WTC11 (cell line): Measurements from ENCODE around the gene RAB18. TPM values are rescaled to one million over a fixed set of nuclear protein-coding genes. Genes with fewer than 3 reads are reported as not detected.

Source experiments
- ATAC-seq: fragments of 200-7000 bp; cut with Tn5 transposase; 2 replicates; pipeline ENCODE4 v1.10.0; 2021; ENCODE audit warnings: mild to moderate bottlenecking, moderate library complexity
- CTCF ChIA-PET: fragments of 300-600 bp; sonication (Branson Sonifier 250); formaldehyde crosslinking; loops from one replicate; lab custom pipeline; 2021; ENCODE audit warnings: antibody characterized with exemption; lab: Charles Lee
- POLR2A ChIA-PET: fragments of 350-600 bp; sonication (Branson Sonifier 250); formaldehyde crosslinking; loops from one replicate; lab custom pipeline; 2021; ENCODE audit warnings: antibody characterized with exemption; lab: Charles Lee
- DNase-seq: peaks from one replicate; pipeline ENCODE4 v3.0.0; 2021; ENCODE audit warnings: low spot score
- H3K27ac Mint-ChIP-seq: 2 replicates; pipeline ENCODE4 v1.8.0; 2021; ENCODE audit warnings: mixed read lengths
- H3K27me3 Mint-ChIP-seq: 2 replicates; pipeline ENCODE4 v1.8.0; 2021; ENCODE audit warnings: low read depth, mild to moderate bottlenecking, moderate library complexity, mixed read lengths
- H3K36me3 Mint-ChIP-seq: 2 replicates; pipeline ENCODE4 v1.8.0; 2021; ENCODE audit warnings: mixed read lengths
- H3K4me1 Mint-ChIP-seq: 2 replicates; pipeline ENCODE4 v1.8.0; 2022; ENCODE audit warnings: mixed read lengths
- H3K4me3 Mint-ChIP-seq: 2 replicates; pipeline ENCODE4 v1.8.0; 2021; ENCODE audit warnings: mild to moderate bottlenecking, moderate library complexity, mixed read lengths
- H3K9me3 Mint-ChIP-seq: 2 replicates; pipeline ENCODE4 v1.8.0; 2021; ENCODE audit warnings: mixed read lengths
- ARID4B ChIP-seq: sonication (generic); formaldehyde crosslinking; IDR thresholded peaks from 2 replicates; pipeline ENCODE4 v1.8.0; 2023; ENCODE audit warnings: missing genetic modification reagents, mild to moderate bottlenecking, borderline replicate concordance
- ATF1 ChIP-seq: sonication (generic); formaldehyde crosslinking; IDR thresholded peaks from 2 replicates; pipeline ENCODE4 v1.8.1; 2023; ENCODE audit warnings: mild to moderate bottlenecking, moderate library complexity, missing genetic modification reagents
- ATF3 ChIP-seq: sonication (generic); formaldehyde crosslinking; conservative IDR thresholded peaks from 2 replicates; pipeline ENCODE4 v1.8.1; 2022; ENCODE audit warnings: mild to moderate bottlenecking, missing genetic modification reagents
- CBFB ChIP-seq: sonication (generic); formaldehyde crosslinking; IDR thresholded peaks from 2 replicates; pipeline ENCODE4 v1.8.1; 2022; ENCODE audit warnings: mild to moderate bottlenecking, low read depth, missing genetic modification reagents
- CTCF ChIP-seq: fragments of 200-600 bp; IDR thresholded peaks from 2 replicates; pipeline ENCODE4 v1.8.0; 2022; ENCODE audit warnings: antibody characterized with exemption
- E2F5 ChIP-seq: sonication (generic); formaldehyde crosslinking; IDR thresholded peaks from 2 replicates; pipeline ENCODE4 v1.8.1; 2022; ENCODE audit warnings: mild to moderate bottlenecking, moderate library complexity, missing genetic modification reagents
- ELF4 ChIP-seq: sonication (generic); formaldehyde crosslinking; IDR thresholded peaks from 2 replicates; pipeline ENCODE4 v1.8.1; 2022; ENCODE audit warnings: low read depth, mild to moderate bottlenecking, moderate library complexity, missing genetic modification reagents
- GRHL2 ChIP-seq: fragments of 250-450 bp; sonication (Bioruptor Pico); IDR thresholded peaks from 2 replicates; pipeline ENCODE4 v1.8.0; 2022; ENCODE audit warnings: mild to moderate bottlenecking, moderate library complexity; ENCODE audit not compliant: insufficient replicate concordance, severe bottlenecking
- IRF2 ChIP-seq: sonication (generic); formaldehyde crosslinking; IDR thresholded peaks from 2 replicates; pipeline ENCODE4 v1.8.0; 2022; ENCODE audit warnings: low read depth, missing genetic modification reagents, borderline replicate concordance
- MAX ChIP-seq: sonication (generic); formaldehyde crosslinking; IDR thresholded peaks from 2 replicates; pipeline ENCODE4 v1.8.0; 2022; ENCODE audit warnings: mild to moderate bottlenecking, missing genetic modification reagents
- MXD4 ChIP-seq: fragments of 250-450 bp; sonication (Bioruptor Pico); IDR thresholded peaks from 2 replicates; pipeline ENCODE4 v1.8.0; 2021; ENCODE audit warnings: mild to moderate bottlenecking, moderate library complexity, borderline replicate concordance
- MYBL2 ChIP-seq: sonication (generic); formaldehyde crosslinking; IDR thresholded peaks from 2 replicates; pipeline ENCODE4 v1.8.1; 2023; ENCODE audit warnings: mild to moderate bottlenecking, moderate library complexity, missing genetic modification reagents
- NFATC4 ChIP-seq: fragments of 250-450 bp; sonication (Bioruptor Pico); IDR thresholded peaks from 2 replicates; pipeline ENCODE4 v1.9.0; 2021; ENCODE audit warnings: mild to moderate bottlenecking
- NFE2L1 ChIP-seq: sonication (generic); formaldehyde crosslinking; IDR thresholded peaks from 2 replicates; pipeline ENCODE4 v1.8.1; 2023; ENCODE audit warnings: missing genetic modification reagents
- NFYB ChIP-seq: sonication (generic); formaldehyde crosslinking; conservative IDR thresholded peaks from 2 replicates; pipeline ENCODE4 v1.8.0; 2022; ENCODE audit warnings: low read depth, missing genetic modification reagents
- RORB ChIP-seq: fragments of 250-450 bp; sonication (Bioruptor Pico); IDR thresholded peaks from 2 replicates; pipeline ENCODE4 v1.9.0; 2021; ENCODE audit warnings: mild to moderate bottlenecking
- SOX15 ChIP-seq: fragments of 250-450 bp; sonication (Bioruptor Pico); IDR thresholded peaks from 2 replicates; pipeline ENCODE4 v1.9.0; 2021; ENCODE audit warnings: mild to moderate bottlenecking
- TP53 ChIP-seq: sonication (generic); formaldehyde crosslinking; IDR thresholded peaks from 2 replicates; pipeline ENCODE4 v1.8.1; 2023; ENCODE audit warnings: mild to moderate bottlenecking, missing genetic modification reagents
- ZBTB21 ChIP-seq: sonication (generic); formaldehyde crosslinking; IDR thresholded peaks from 2 replicates; pipeline ENCODE4 v1.8.1; 2023; ENCODE audit warnings: mild to moderate bottlenecking, missing genetic modification reagents, borderline replicate concordance
- ZNF281 ChIP-seq: sonication (generic); formaldehyde crosslinking; IDR thresholded peaks from 2 replicates; pipeline ENCODE4 v1.8.0; 2023; ENCODE audit warnings: mild to moderate bottlenecking, missing genetic modification reagents
- total RNA-seq: library from RNA; stranded (reverse); gene quantifications from 3 replicates; pipeline ENCODE4 v1.2.3, GENCODE V29; 2021

RAB18 gene
- total RNA-seq, 1 experiment from 2014 or later: 71.4 TPM

GRCh38 chr10:27547482-27547881 is 43.4 kb downstream of the RAB18 start:
- no peak for TF ChIP-seq CBFB
- TF ChIP-seq ATF3 (CRISPR knock-in tag): no peak
- no peak for TF ChIP-seq NFE2L1 (CRISPR knock-in tag)
- no peak for TF ChIP-seq MAX
- TF ChIP-seq MYBL2 (CRISPR knock-in tag): no peak
- no peak for TF ChIP-seq ZNF281 (CRISPR knock-in tag)
- ATAC-seq (peak; percentile 63), DNase-seq (no peak)
- ChIA-PET CTCF (no interaction called here), POLR2A (no interaction called here)
- Mint-ChIP-seq H3K9me3 (no peaks in the 10 kb centered on the region), H3K4me1 (peaks cover 8% of the 10 kb centered on the region), H3K4me3 (no peak overlapping the region), H3K27me3 (no peaks in the 10 kb centered on the region), H3K36me3 (peaks cover 8% of the 10 kb centered on the region), H3K27ac (peak overlapping the region; percentile 38)

GRCh38 chr10:27550823-27551222 is 46.7 kb downstream of the RAB18 start:
- H3K4me1 Mint-ChIP-seq: peaks cover 8% of the 10 kb centered on the region
- DNase-seq (no peak), ATAC-seq (no peak)
- no peaks in the 10 kb centered on the region for H3K9me3 Mint-ChIP-seq
- no peaks in the 10 kb centered on the region for H3K27me3 Mint-ChIP-seq
- no peaks in the 10 kb centered on the region; the same call in 1 of the 2 replicates for H3K36me3 Mint-ChIP-seq
- no peak for TF ChIP-seq NFYB (CRISPR knock-in tag)
- no peak for TF ChIP-seq ATF1 (CRISPR knock-in tag)
- TF ChIP-seq RORB: no peak
- no peak for TF ChIP-seq NFATC4
- no peak for TF ChIP-seq MXD4 (CRISPR knock-in tag)
- TF ChIP-seq GRHL2 (CRISPR knock-in tag): no peak
- CTCF ChIA-PET: no interaction called here
- H3K4me3 Mint-ChIP-seq: no peak overlapping the region
- H3K27ac Mint-ChIP-seq: no peak overlapping the region
- POLR2A ChIA-PET: no interaction called here

GRCh38 chr10:27558612-27559020 is 54.5 kb downstream of the RAB18 start:
- CTCF ChIA-PET: interaction anchor here (0.7 to 2.4 kb wide), 9 partner anchors 95 to 835 kb away, joined by 3 to 9 read pairs (median 3); no protein-coding TSS in a partner anchor
- Mint-ChIP-seq H3K27ac (no peak overlapping the region), H3K27me3 (no peaks in the 10 kb centered on the region), H3K36me3 (no peaks in the 10 kb centered on the region), H3K4me1 (peaks cover 13% of the 10 kb centered on the region), H3K4me3 (no peak overlapping the region)
- POLR2A ChIA-PET: no interaction called here
- ATAC-seq: peak; percentile 74
- peak; percentile 55 for DNase-seq
- TF ChIP-seq ZBTB21 (CRISPR knock-in tag) (no peak), CTCF (peak; percentile 66)
- TF ChIP-seq, all 79 proteins: peak for 1
- no peaks in the 10 kb centered on the region for H3K9me3 Mint-ChIP-seq

- Mint-ChIP-seq H3K4me1 (peaks cover 13% of the 10 kb centered on the region), H3K36me3 (no peaks in the 10 kb centered on the region), H3K4me3 (no peak overlapping the region), H3K27me3 (no peaks in the 10 kb centered on the region), H3K27ac (no peak overlapping the region), H3K9me3 (no peaks in the 10 kb centered on the region)
- no peak for DNase-seq
- ChIA-PET POLR2A (no interaction called here), CTCF (interaction anchor here (1.2 kb wide), 1 partner anchor 97 kb away, joined by 3 read pairs; no protein-coding TSS in a partner anchor)
- no peak for ATAC-seq
- TF ChIP-seq ATF3 (CRISPR knock-in tag): no peak
- no peak for TF ChIP-seq TP53 (CRISPR knock-in tag)
- no peak for TF ChIP-seq ARID4B (CRISPR knock-in tag)
- no peak for TF ChIP-seq E2F5 (CRISPR knock-in tag)
- no peak for TF ChIP-seq IRF2 (CRISPR knock-in tag)
- TF ChIP-seq SOX15 (CRISPR knock-in tag): no peak
- no peak for TF ChIP-seq ELF4 (CRISPR knock-in tag)
These were observed 57.2 kb downstream of the RAB18 start for GRCh38 chr10:27561334-27561733.
